HEK293 (cell line): ENCODE data around the gene ZNF423.

Experiments
- ZNF24 ChIP-seq: fragments of 450-650 bp; formaldehyde crosslinking; IDR thresholded peaks from 2 replicates; pipeline ENCODE4 v1.5.1; 2016; ENCODE audit warnings: missing biosample characterization, missing genetic modification characterization
- TF ChIP-seq, protein P1 (sequence below): fragments of 450-650 bp; formaldehyde crosslinking; IDR thresholded peaks from 2 replicates; pipeline ENCODE4 v1.5.1; 2016; ENCODE audit warnings: missing biosample characterization, missing genetic modification characterization, borderline replicate concordance
- TF ChIP-seq, protein P2 (sequence below): fragments of 450-650 bp; formaldehyde crosslinking; IDR thresholded peaks from 2 replicates; pipeline ENCODE4 v1.5.1; 2016; ENCODE audit warnings: missing biosample characterization, missing genetic modification characterization
- TF ChIP-seq, protein P3 (sequence below): fragments of 450-650 bp; formaldehyde crosslinking; IDR thresholded peaks from 2 replicates; pipeline ENCODE4; 2016; ENCODE audit warnings: missing biosample characterization, missing genetic modification characterization

DNA sequence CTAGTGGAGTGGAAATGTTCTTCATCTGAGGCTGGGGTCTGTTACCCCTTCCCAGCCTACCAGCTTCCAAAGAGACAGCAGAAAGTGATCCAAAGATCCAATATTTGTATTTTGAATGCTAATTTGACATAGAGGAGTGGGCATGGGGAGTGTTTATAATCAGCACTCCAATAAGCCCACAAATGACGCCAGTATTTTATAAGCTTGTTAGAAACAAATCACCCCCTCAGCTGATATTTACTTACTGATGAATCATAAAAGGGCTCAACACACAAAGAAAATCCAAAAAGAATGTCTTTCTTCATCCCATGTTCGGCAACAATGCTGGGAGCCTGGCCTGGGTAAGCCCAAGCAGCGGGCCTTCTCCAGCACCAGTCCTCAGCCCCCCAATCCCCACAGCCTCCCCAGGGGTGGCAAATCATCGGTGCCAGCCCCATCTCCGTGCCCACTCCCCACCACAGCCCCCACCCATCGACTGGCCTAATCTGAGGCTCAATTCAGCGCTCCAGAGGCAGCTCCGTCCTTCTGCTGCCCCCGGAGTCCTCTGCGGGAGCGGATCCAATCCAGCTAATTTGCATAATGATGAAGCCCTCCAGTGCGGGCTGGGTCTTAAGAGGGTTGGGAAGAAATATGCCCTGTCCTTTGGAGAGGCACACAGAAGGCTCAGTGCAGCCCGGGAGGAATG lies 312.8 kb downstream of the ZNF423 start:
- TF ChIP-seq, protein P1, sequence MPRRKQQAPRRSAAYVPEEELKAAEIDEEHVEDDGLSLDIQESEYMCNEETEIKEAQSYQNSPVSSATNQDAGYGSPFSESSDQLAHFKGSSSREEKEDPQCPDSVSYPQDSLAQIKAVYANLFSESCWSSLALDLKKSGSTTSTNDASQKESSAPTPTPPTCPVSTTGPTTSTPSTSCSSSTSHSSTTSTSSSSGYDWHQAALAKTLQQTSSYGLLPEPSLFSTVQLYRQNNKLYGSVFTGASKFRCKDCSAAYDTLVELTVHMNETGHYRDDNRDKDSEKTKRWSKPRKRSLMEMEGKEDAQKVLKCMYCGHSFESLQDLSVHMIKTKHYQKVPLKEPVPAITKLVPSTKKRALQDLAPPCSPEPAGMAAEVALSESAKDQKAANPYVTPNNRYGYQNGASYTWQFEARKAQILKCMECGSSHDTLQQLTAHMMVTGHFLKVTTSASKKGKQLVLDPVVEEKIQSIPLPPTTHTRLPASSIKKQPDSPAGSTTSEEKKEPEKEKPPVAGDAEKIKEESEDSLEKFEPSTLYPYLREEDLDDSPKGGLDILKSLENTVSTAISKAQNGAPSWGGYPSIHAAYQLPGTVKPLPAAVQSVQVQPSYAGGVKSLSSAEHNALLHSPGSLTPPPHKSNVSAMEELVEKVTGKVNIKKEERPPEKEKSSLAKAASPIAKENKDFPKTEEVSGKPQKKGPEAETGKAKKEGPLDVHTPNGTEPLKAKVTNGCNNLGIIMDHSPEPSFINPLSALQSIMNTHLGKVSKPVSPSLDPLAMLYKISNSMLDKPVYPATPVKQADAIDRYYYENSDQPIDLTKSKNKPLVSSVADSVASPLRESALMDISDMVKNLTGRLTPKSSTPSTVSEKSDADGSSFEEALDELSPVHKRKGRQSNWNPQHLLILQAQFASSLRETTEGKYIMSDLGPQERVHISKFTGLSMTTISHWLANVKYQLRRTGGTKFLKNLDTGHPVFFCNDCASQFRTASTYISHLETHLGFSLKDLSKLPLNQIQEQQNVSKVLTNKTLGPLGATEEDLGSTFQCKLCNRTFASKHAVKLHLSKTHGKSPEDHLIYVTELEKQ (tag by site-specific recombination), result no peak
- TF ChIP-seq ZNF24 (tag by site-specific recombination), result no peak
- TF ChIP-seq, protein P2, sequence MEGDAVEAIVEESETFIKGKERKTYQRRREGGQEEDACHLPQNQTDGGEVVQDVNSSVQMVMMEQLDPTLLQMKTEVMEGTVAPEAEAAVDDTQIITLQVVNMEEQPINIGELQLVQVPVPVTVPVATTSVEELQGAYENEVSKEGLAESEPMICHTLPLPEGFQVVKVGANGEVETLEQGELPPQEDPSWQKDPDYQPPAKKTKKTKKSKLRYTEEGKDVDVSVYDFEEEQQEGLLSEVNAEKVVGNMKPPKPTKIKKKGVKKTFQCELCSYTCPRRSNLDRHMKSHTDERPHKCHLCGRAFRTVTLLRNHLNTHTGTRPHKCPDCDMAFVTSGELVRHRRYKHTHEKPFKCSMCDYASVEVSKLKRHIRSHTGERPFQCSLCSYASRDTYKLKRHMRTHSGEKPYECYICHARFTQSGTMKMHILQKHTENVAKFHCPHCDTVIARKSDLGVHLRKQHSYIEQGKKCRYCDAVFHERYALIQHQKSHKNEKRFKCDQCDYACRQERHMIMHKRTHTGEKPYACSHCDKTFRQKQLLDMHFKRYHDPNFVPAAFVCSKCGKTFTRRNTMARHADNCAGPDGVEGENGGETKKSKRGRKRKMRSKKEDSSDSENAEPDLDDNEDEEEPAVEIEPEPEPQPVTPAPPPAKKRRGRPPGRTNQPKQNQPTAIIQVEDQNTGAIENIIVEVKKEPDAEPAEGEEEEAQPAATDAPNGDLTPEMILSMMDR (tag by site-specific recombination), result no peak
- TF ChIP-seq, protein P3, sequence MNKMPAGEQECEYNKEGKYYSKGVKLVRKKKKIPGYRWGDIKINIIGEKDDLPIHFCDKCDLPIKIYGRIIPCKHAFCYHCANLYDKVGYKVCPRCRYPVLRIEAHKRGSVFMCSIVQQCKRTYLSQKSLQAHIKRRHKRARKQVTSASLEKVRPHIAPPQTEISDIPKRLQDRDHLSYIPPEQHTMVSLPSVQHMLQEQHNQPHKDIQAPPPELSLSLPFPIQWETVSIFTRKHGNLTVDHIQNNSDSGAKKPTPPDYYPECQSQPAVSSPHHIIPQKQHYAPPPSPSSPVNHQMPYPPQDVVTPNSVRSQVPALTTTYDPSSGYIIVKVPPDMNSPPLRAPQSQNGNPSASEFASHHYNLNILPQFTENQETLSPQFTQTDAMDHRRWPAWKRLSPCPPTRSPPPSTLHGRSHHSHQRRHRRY, result no peak
